Measurements from ENCODE around the gene MPC2. TPM values are rescaled to one million over a fixed set of nuclear protein-coding genes. Genes with fewer than 3 reads are reported as not detected.

The MPC2 gene
- total and polyA plus RNA-seq, 2 donors = 67.9 to 74.4 TPM

DNA sequence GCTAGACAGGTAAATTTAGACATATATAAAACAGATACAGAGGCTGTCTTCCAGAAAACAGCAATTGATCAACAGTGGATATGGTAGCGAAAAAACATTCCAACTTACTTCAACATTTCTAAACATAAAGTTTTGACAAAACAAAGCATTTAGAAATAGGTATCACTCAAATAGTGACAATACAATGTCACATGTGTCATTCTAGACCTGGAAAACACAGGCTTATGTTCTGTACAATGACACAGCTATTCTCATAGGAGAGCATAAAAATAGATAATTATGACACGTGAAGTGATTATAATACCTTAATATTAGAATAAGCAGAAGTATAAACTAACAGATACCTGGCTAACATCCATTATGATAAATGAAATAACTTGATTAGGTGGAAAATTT, 8.4 kb downstream of the MPC2 start:
- H3K4me1 ChIP-seq (ENCODE audit: control insufficient read depth in 2 of 2, insufficient read depth in 2 of 2, low read length in 2 of 2) = no peaks in the 10 kb centered on the region
- H3K9me3 ChIP-seq (ENCODE audit: control insufficient read depth in 2 of 2, insufficient read depth in 1 of 2, low read length in 1 of 2) = no peaks in the 10 kb centered on the region
- H3K4me3 ChIP-seq (ENCODE audit: low read length in 2 of 2) = no peak overlapping the region
- no peak overlapping the region for H3K27ac ChIP-seq (ENCODE audit: low read depth in 1 of 2, low read length in 1 of 2)
- no peaks in the 10 kb centered on the region for H3K36me3 ChIP-seq (ENCODE audit: control insufficient read depth in 2 of 2, insufficient read depth in 2 of 2, low read length in 1 of 2)
- no peak for DNase-seq (ENCODE audit: low read depth in 6 of 9, low spot score in 9 of 9)
- over 99% methylated on average over 2 of the region's 2 CpGs for WGBS
- H3K27me3 ChIP-seq (ENCODE audit: control insufficient read depth in 2 of 2, insufficient read depth in 1 of 2, low read length in 1 of 2) = no peaks in the 10 kb centered on the region

DNA sequence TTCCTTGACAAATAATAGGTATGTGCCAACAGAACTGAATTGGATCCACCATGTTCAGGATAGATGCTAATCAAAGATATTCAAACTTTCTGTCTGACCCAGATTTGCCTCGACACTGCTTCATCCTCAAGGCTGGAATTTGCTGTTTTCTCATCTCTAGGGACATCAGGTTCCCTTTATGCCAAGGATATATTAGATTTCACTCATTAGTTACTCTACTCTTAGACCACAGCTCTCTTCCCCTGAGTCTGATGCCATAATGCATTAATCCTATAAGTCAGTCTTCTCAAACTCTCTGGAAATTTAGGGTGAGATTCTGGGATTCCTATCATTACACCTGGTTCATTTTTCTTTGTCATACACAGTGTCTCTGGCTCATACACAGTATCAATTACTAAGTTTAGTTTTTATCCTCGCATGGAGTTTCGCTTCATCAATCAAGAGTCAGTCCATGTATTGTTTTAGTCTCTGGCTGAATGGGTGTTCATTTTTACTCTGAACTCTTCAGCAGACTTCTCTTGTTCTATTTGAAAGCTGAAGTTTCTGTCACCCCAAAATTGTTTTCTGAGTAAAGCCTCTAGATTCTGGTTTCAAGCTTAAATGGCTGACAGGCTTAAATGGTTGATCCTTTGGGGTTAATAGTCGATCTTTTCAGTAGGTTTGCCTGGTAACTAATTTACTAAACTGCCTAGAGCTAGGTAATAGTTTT, 9.7 kb downstream of the MPC2 start:
- Histone ChIP-seq H3K27me3 (ENCODE audit: control insufficient read depth in 2 of 2, insufficient read depth in 1 of 2, low read length in 1 of 2) (no peaks in the 10 kb centered on the region), H3K4me1 (ENCODE audit: control insufficient read depth in 2 of 2, insufficient read depth in 2 of 2, low read length in 2 of 2) (no peaks in the 10 kb centered on the region), H3K4me3 (ENCODE audit: low read length in 2 of 2) (no peak overlapping the region), H3K27ac (ENCODE audit: low read depth in 1 of 2, low read length in 1 of 2) (no peak overlapping the region), H3K36me3 (ENCODE audit: control insufficient read depth in 2 of 2, insufficient read depth in 2 of 2, low read length in 1 of 2) (no peaks in the 10 kb centered on the region), H3K9me3 (ENCODE audit: control insufficient read depth in 2 of 2, insufficient read depth in 1 of 2, low read length in 1 of 2) (no peaks in the 10 kb centered on the region)
- no peak for DNase-seq (ENCODE audit: low read depth in 6 of 9, low spot score in 9 of 9)
- 92% methylated on average over 4 of the region's 4 CpGs for WGBS

DNA sequence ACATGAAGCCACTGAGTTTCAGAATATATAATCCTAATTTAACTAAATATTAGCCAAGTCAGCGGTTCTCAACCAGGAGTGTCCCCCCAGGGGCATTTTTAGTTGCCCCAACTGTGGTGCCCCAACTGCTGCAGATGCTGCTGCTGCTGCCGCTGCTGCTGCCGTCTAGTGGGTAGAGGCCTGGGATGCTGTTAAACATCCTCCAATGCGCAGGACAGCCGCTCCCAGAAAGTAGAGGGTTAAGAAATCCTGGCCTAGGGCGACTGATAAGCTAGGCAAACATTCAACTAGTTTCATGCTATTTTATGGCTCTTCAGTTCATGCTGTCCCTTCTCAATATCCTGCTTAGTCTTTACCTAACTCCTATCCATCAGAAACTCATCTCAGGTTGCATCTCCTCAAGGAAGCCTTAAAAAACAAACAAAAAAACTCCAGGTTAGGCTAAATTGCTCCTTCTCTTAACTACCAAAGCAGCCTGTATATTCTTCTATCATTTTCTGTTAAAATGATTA, 10.3 kb downstream of the MPC2 start:
- WGBS = 98% methylated on average over 6 of the region's 6 CpGs
- no peak for DNase-seq (ENCODE audit: low read depth in 6 of 9, low spot score in 9 of 9)

DNA sequence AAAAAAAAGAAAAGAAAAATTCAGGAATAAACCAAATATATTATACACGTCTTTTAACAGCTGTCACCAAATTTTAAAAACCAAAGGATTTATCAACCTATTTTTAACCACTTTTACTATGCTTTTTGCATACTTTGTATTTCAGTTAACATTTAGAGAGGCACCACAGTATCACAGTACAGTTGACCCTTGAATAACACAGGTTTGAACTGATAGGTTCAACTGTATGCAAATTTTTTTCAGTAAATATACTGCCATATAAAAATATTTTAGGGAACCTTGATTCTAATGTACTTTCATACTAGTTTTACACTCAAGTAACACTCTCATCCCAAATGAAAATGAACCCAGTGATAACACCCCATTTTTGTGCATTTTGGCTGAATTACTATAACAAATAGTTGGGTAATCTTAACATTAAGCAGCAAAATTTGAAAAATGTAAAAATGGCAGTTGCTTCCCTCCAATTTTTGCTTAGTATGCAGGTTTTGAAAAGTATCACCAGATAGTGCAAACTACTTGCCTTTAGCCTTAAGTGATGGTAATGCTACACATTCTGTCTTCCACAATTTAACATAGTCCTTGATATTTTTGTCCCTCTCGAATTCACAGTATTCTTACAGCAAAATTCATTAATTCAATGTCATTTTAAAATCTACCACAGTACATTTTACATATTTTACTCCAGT, 12.2 kb downstream of the MPC2 start:
- no peak overlapping the region for H3K4me3 ChIP-seq (ENCODE audit: low read length in 2 of 2)
- no peak for DNase-seq (ENCODE audit: low read depth in 6 of 9, low spot score in 9 of 9)
- no peaks in the 10 kb centered on the region for H3K4me1 ChIP-seq (ENCODE audit: control insufficient read depth in 2 of 2, insufficient read depth in 2 of 2, low read length in 2 of 2)
- H3K36me3 ChIP-seq (ENCODE audit: control insufficient read depth in 2 of 2, insufficient read depth in 2 of 2, low read length in 1 of 2) = no peaks in the 10 kb centered on the region
- H3K27ac ChIP-seq (ENCODE audit: low read depth in 1 of 2, low read length in 1 of 2) = no peak overlapping the region
- no peaks in the 10 kb centered on the region for H3K9me3 ChIP-seq (ENCODE audit: control insufficient read depth in 2 of 2, insufficient read depth in 1 of 2, low read length in 1 of 2)
- no peaks in the 10 kb centered on the region for H3K27me3 ChIP-seq (ENCODE audit: control insufficient read depth in 2 of 2, insufficient read depth in 1 of 2, low read length in 1 of 2)
- WGBS = 99% methylated on average over 2 of the region's 2 CpGs

More for the DNA sequence above, 10.3 kb downstream of the MPC2 start:
- H3K27ac ChIP-seq (ENCODE audit: low read depth in 1 of 2, low read length in 1 of 2) = no peak overlapping the region
- no peaks in the 10 kb centered on the region for H3K27me3 ChIP-seq (ENCODE audit: control insufficient read depth in 2 of 2, insufficient read depth in 1 of 2, low read length in 1 of 2)
- no peaks in the 10 kb centered on the region for H3K36me3 ChIP-seq (ENCODE audit: control insufficient read depth in 2 of 2, insufficient read depth in 2 of 2, low read length in 1 of 2)
- no peaks in the 10 kb centered on the region for H3K4me1 ChIP-seq (ENCODE audit: control insufficient read depth in 2 of 2, insufficient read depth in 2 of 2, low read length in 2 of 2)
- H3K4me3 ChIP-seq (ENCODE audit: low read length in 2 of 2) = no peak overlapping the region
- H3K9me3 ChIP-seq (ENCODE audit: control insufficient read depth in 2 of 2, insufficient read depth in 1 of 2, low read length in 1 of 2) = no peaks in the 10 kb centered on the region

DNA sequence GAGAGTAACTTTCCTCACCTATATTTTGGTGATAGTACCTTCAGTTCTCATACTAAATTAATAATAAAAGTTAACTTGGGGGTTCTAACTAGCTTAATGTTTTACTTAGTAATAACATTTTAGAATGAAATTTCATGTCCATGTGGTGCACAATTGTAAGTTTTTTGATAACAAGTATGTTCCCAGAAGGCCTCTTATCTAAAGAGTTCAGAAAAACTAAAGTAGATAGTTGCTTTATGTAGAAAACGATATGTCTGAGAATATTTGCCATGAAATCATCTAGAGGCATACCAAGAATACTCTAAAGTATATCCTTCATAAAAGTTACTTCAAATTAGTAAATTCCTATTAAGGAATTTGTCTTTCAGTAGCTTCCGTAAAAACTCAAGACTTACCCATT, 12.8 kb downstream of the MPC2 start:
- DNase-seq (ENCODE audit: low read depth in 6 of 9, low spot score in 9 of 9) = no peak
- no peaks in the 10 kb centered on the region for H3K4me1 ChIP-seq (ENCODE audit: control insufficient read depth in 2 of 2, insufficient read depth in 2 of 2, low read length in 2 of 2)
- no peak overlapping the region for H3K4me3 ChIP-seq (ENCODE audit: low read length in 2 of 2)
- no peak overlapping the region for H3K27ac ChIP-seq (ENCODE audit: low read depth in 1 of 2, low read length in 1 of 2)
- 98% methylated on average over 2 of the region's 2 CpGs for WGBS
- H3K27me3 ChIP-seq (ENCODE audit: control insufficient read depth in 2 of 2, insufficient read depth in 1 of 2, low read length in 1 of 2) = no peaks in the 10 kb centered on the region
- no peaks in the 10 kb centered on the region for H3K36me3 ChIP-seq (ENCODE audit: control insufficient read depth in 2 of 2, insufficient read depth in 2 of 2, low read length in 1 of 2)
- no peaks in the 10 kb centered on the region for H3K9me3 ChIP-seq (ENCODE audit: control insufficient read depth in 2 of 2, insufficient read depth in 1 of 2, low read length in 1 of 2)

DNA sequence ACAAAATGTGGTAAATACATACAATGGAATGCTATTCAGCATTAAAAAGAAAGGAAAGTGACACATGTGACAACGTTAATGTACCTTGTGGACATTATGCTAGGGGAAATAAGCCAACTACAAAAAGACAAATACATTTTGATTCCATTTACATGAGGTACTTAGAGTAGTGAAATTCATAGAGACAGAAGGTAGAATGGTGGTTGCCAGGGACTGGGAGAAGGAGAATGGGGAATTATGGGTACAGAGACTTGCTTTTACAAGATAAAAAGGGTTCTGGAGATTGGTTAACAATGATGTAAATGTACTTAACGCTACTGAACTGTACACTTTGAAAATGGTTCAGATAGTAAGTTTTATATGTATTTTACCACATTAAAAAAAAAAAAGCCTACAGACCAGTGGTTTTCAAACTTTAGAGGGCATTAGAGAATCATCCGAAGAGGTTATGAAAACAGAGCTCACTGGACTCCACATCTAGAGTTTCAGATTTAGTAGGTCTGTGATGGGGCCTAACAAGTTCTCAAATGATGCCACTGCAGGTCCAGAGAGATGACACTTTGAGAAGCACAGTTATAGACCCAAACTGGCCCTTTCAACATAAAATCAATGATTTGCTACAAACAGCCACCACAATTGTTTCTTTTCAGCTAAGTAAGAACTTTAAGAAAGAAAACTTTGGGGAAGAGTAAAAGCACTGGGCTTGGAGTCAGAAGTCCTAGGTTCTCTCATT, 13.4 kb downstream of the MPC2 start:
- H3K27ac ChIP-seq (ENCODE audit: low read depth in 1 of 2, low read length in 1 of 2) = no peak overlapping the region
- DNase-seq (ENCODE audit: low read depth in 6 of 9, low spot score in 9 of 9) = no peak
- WGBS = 97% methylated on average over 3 of the region's 3 CpGs

DNA sequence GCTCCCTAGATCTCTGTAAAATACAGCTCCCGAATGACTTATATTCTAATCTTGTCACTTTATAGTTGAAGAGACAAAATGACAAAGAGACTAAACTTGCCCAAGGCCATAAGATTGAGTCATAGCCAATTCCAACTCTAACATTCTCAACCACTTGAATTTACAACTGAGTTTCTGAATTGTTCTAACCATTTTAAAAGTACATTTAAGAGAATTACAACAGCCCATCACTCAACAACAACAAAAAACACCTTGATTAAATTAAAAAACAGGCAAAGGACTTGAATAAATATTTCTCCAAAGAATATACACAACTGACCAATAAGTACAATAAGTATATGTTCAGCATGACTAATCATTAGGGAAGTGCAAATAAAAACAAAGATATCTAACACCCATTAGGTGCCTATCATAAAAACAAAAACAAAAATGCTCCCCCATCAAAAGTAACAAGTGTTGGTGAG, 14.2 kb downstream of the MPC2 start:
- no peaks in the 10 kb centered on the region for H3K27me3 ChIP-seq (ENCODE audit: control insufficient read depth in 2 of 2, insufficient read depth in 1 of 2, low read length in 1 of 2)
- WGBS = 95% methylated on average over 1 of the region's 1 CpG
- H3K4me3 ChIP-seq (ENCODE audit: low read length in 2 of 2) = no peak overlapping the region
- no peaks in the 10 kb centered on the region for H3K4me1 ChIP-seq (ENCODE audit: control insufficient read depth in 2 of 2, insufficient read depth in 2 of 2, low read length in 2 of 2)
- no peaks in the 10 kb centered on the region for H3K36me3 ChIP-seq (ENCODE audit: control insufficient read depth in 2 of 2, insufficient read depth in 2 of 2, low read length in 1 of 2)
- no peak overlapping the region for H3K27ac ChIP-seq (ENCODE audit: low read depth in 1 of 2, low read length in 1 of 2)
- DNase-seq (ENCODE audit: low read depth in 6 of 9, low spot score in 9 of 9) = no peak
- H3K9me3 ChIP-seq (ENCODE audit: control insufficient read depth in 2 of 2, insufficient read depth in 1 of 2, low read length in 1 of 2) = no peaks in the 10 kb centered on the region

More for the DNA sequence above, 13.4 kb downstream of the MPC2 start:
- H3K4me1 ChIP-seq (ENCODE audit: control insufficient read depth in 2 of 2, insufficient read depth in 2 of 2, low read length in 2 of 2) = no peaks in the 10 kb centered on the region
- H3K36me3 ChIP-seq (ENCODE audit: control insufficient read depth in 2 of 2, insufficient read depth in 2 of 2, low read length in 1 of 2) = no peaks in the 10 kb centered on the region
- no peaks in the 10 kb centered on the region for H3K27me3 ChIP-seq (ENCODE audit: control insufficient read depth in 2 of 2, insufficient read depth in 1 of 2, low read length in 1 of 2)
- H3K4me3 ChIP-seq (ENCODE audit: low read length in 2 of 2) = no peak overlapping the region
- H3K9me3 ChIP-seq (ENCODE audit: control insufficient read depth in 2 of 2, insufficient read depth in 1 of 2, low read length in 1 of 2) = no peaks in the 10 kb centered on the region

DNA sequence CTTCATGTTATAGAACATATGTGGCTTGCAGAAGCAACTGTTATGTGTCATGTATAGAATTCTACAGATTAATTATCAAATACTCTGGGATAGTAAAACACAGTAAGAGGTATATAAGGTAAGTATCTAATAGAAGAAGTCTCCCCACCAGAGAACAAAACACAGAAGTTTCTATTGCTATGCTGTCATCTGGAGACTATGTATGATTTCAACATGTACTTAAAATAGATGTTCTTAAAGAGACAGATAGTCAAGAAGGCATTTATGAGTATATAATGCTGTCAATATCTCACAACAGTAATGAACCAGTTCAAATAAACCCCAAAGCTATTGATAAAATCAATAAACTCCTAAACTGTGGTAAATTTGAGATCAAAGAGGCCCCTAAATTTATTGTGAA, 14.8 kb downstream of the MPC2 start:
- no peak for DNase-seq (ENCODE audit: low read depth in 6 of 9, low spot score in 9 of 9)
- no peak overlapping the region for H3K4me3 ChIP-seq (ENCODE audit: low read length in 2 of 2)
- no peaks in the 10 kb centered on the region for H3K27me3 ChIP-seq (ENCODE audit: control insufficient read depth in 2 of 2, insufficient read depth in 1 of 2, low read length in 1 of 2)
- H3K4me1 ChIP-seq (ENCODE audit: control insufficient read depth in 2 of 2, insufficient read depth in 2 of 2, low read length in 2 of 2) = no peaks in the 10 kb centered on the region
- peaks cover 0 to 2% of the 10 kb centered on the region in 2 donors for H3K36me3 ChIP-seq (ENCODE audit: control insufficient read depth in 2 of 2, insufficient read depth in 2 of 2, low read length in 1 of 2)
- H3K9me3 ChIP-seq (ENCODE audit: control insufficient read depth in 2 of 2, insufficient read depth in 1 of 2, low read length in 1 of 2) = no peaks in the 10 kb centered on the region
- H3K27ac ChIP-seq (ENCODE audit: low read depth in 1 of 2, low read length in 1 of 2) = no peak overlapping the region

Measured in thymus (tissue), 11 donors.